Stimulated activated CD4-positive, alpha-beta T cell treated with anti-CD3 and anti-CD28 coated beads, Interleukin-1b, Interleukin-23, amount 100 ng/mL, for 24 hours (primary cell): ENCODE data around the gene PAQR4.
"Not testable (repeated sequence)": the region's sequence is repeated elsewhere in the genome, so short reads cannot be mapped to it uniquely, and the experiment has no call there.

Experiments
- DNase-seq, 4 experiments: peaks; one replicate each; pipeline ENCODE4 v3.0.0-alpha.2; 2020; ENCODE audit warnings: low read depth in 4 of 4, low spot score in 1 of 4

Gene PAQR4

GRCh38 chr16:2943716-2944115 is 25.4 kb upstream of the PAQR4 start:
- not testable (repeated sequence) for DNase-seq

- DNase-seq: no peak
Measured at GRCh38 chr16:2946649-2947048, 22.5 kb upstream of the PAQR4 start.

- no peak for DNase-seq
Measured at GRCh38 chr16:2948807-2949704, 20.1 kb upstream of the PAQR4 start.

GRCh38 chr16:2949705-2950352 is 19.3 kb upstream of the PAQR4 start:
- no peak for DNase-seq

GRCh38 chr16:2950353-2950724 is 18.8 kb upstream of the PAQR4 start:
- no peak for DNase-seq

- DNase-seq: no peak
Measured at GRCh38 chr16:2950773-2951172, 18.4 kb upstream of the PAQR4 start.

GRCh38 chr16:2952679-2953078 is 16.5 kb upstream of the PAQR4 start:
- no peak for DNase-seq

- DNase-seq: no peak
Measured at GRCh38 chr16:2953706-2954627, 15.2 kb upstream of the PAQR4 start.

- DNase-seq: no peak
Measured at GRCh38 chr16:2954656-2955381, 14.3 kb upstream of the PAQR4 start.

- no peak for DNase-seq
Measured at GRCh38 chr16:2955438-2955778, 13.7 kb upstream of the PAQR4 start.

GRCh38 chr16:2955779-2956578 is 13.2 kb upstream of the PAQR4 start:
- DNase-seq: no peak

GRCh38 chr16:2956579-2956956 is 12.6 kb upstream of the PAQR4 start:
- no peak for DNase-seq

- DNase-seq: no peak
Measured at GRCh38 chr16:2959206-2959605, 9.9 kb upstream of the PAQR4 start.

GRCh38 chr16:2960183-2961010 is 8.8 kb upstream of the PAQR4 start:
- DNase-seq: no peak

- no peak for DNase-seq
Measured at GRCh38 chr16:2962334-2963073, 6.6 kb upstream of the PAQR4 start.

GRCh38 chr16:2963074-2963722 is 6.0 kb upstream of the PAQR4 start:
- DNase-seq: no peak

- DNase-seq: no peak
Measured at GRCh38 chr16:2963723-2964474, 5.2 kb upstream of the PAQR4 start, which contains the start of gene KREMEN2. Gene KREMEN2, plus strand, starts transcription at chr16:2964275. Its CDS starts 246 bp downstream, at chr16:2964521.
